B cell (primary cell): Measurements from ENCODE around the gene PTPRM.

Experiments
- CTCF ChIP-seq: fragments of 200-600 bp; IDR thresholded peaks from one replicate; pipeline ENCODE4 v1.8.0; 2022; ENCODE audit warnings: antibody characterized with exemption, mild to moderate bottlenecking
- EZH2 ChIP-seq: IDR thresholded peaks from 2 replicates; pipeline ENCODE4 v1.6.1; 2012; ENCODE audit warnings: borderline replicate concordance, low read depth, mild to moderate bottlenecking, moderate library complexity, low read length; ENCODE audit not compliant: insufficient read depth, poor library complexity, severe bottlenecking

GRCh38 chr18:7748251-7749007, 181.3 kb downstream of the PTPRM start:
- TF ChIP-seq CTCF: no peak
- TF ChIP-seq EZH2: no peak
